Lower lobe of right lung (tissue), 2 donors: ENCODE results near the gene TSPAN4. TPM values are rescaled to one million over a fixed set of nuclear protein-coding genes. Genes with fewer than 3 reads are reported as not detected.

Experiments used
- ATAC-seq, 2 donors: fragments of 200-7000 bp; cut with Tn5 transposase; one replicate each; pipeline ENCODE4 v1.9.1; 2020 to 2022; ENCODE audit warnings: mild to moderate bottlenecking in 2 of 2, moderate library complexity in 2 of 2
- DNase-seq: peaks from one replicate; pipeline ENCODE4 v3.0.0-alpha.2; 2020
- H3K27ac ChIP-seq: fragments of 200-600 bp; one replicate; pipeline ENCODE4 v1.8.0; 2022
- H3K27me3 ChIP-seq: fragments of 200-600 bp; one replicate; pipeline ENCODE4 v1.8.0; 2022; ENCODE audit warnings: low read depth
- H3K36me3 ChIP-seq: fragments of 200-600 bp; one replicate; pipeline ENCODE4 v1.8.0; 2022; ENCODE audit warnings: mild to moderate bottlenecking
- H3K4me1 ChIP-seq: fragments of 200-600 bp; one replicate; pipeline ENCODE4 v1.8.0; 2022
- H3K4me3 ChIP-seq: fragments of 200-600 bp; one replicate; pipeline ENCODE4 v1.8.0; 2022; ENCODE audit warnings: mild to moderate bottlenecking
- H3K9me3 ChIP-seq: fragments of 200-600 bp; one replicate; pipeline ENCODE4 v1.8.0; 2022
- intact Hi-C: fragments of 100-400 bp; cut with DNase I; formaldehyde crosslinking; loops from one replicate; pipeline ENCODE4 v1.11.0; 2022
- total RNA-seq: library from RNA; stranded (reverse); fragmentation: NEBNext Ultra II Directional; extraction: Animal tissue kit (Norgen Biotek cat#: 25700); gene quantifications from one replicate; pipeline ENCODE4 v1.2.1, GENCODE V29; 2021
- TF ChIP-seq, protein P1 (sequence below): fragments of 200-600 bp; IDR thresholded peaks from one replicate; pipeline ENCODE4 v1.8.0; 2022; ENCODE audit warnings: antibody characterized with exemption, mild to moderate bottlenecking
- donor health status: DM: no; HTN: yes; CAD: no; lungs with severe emphysema.

Gene TSPAN4
- total RNA-seq, 1 donor from 2014 or later, result 140 TPM

DNA sequence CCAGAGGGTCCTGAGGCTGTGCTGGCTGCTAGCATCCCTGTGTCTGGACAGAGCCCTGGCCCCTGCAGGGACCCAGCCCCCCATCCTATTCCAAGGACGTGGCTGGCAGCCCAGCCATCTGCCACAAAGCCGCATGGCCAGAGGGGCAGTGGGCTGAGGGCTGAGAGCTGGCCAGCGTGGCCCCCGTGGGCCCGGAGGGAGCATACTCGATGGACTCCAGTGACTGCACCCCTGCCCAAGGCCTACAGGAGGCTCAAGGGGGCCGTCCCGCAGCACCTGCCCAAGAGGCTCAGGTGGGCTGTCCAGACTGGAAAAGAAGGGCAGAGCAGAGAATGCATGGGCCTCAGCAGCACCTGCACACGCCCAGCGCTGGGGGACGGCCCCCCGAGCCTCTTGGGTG, 13.1 kb downstream of the TSPAN4 start:
- no peak for DNase-seq
- peaks cover 13% of the 10 kb centered on the region for H3K36me3 ChIP-seq
- no peak overlapping the region for H3K27ac ChIP-seq
- H3K4me1 ChIP-seq, result peaks cover 10% of the 10 kb centered on the region
- intact Hi-C loops, result no loop called here
- no peaks in the 10 kb centered on the region for H3K27me3 ChIP-seq
- no peak for ATAC-seq
- TF ChIP-seq, protein P1, sequence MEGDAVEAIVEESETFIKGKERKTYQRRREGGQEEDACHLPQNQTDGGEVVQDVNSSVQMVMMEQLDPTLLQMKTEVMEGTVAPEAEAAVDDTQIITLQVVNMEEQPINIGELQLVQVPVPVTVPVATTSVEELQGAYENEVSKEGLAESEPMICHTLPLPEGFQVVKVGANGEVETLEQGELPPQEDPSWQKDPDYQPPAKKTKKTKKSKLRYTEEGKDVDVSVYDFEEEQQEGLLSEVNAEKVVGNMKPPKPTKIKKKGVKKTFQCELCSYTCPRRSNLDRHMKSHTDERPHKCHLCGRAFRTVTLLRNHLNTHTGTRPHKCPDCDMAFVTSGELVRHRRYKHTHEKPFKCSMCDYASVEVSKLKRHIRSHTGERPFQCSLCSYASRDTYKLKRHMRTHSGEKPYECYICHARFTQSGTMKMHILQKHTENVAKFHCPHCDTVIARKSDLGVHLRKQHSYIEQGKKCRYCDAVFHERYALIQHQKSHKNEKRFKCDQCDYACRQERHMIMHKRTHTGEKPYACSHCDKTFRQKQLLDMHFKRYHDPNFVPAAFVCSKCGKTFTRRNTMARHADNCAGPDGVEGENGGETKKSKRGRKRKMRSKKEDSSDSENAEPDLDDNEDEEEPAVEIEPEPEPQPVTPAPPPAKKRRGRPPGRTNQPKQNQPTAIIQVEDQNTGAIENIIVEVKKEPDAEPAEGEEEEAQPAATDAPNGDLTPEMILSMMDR, result no peak
- no peak overlapping the region for H3K4me3 ChIP-seq
- no peaks in the 10 kb centered on the region for H3K9me3 ChIP-seq

DNA sequence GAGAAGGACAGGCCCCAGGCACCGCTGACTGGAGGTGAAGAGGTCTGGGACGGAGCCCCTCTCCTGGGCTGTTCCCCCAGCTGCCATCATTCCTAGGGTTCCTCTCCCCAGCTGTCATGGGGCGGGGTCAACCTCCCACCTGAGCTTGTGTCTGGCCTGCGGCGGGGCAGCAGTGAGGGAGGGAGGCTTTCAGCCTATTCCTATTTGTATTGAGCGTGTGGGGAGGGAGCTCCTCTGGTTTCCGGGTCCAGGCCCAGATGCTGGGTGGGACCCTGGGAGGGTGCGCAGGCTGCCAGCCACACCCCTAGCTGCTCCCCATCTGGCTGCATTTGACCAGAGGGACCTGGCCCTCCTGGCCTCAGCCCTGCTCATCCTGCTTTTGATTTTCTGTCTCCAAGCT, 13.7 kb downstream of the TSPAN4 start:
- intact Hi-C loops, result no loop called here
- DNase-seq (no peak), ATAC-seq (no peak)
- peaks cover 13% of the 10 kb centered on the region for H3K36me3 ChIP-seq
- H3K27me3 ChIP-seq, result no peaks in the 10 kb centered on the region
- TF ChIP-seq, protein P1, result no peak
- no peaks in the 10 kb centered on the region for H3K9me3 ChIP-seq
- H3K27ac ChIP-seq, result no peak overlapping the region
- H3K4me1 ChIP-seq, result peaks cover 10% of the 10 kb centered on the region
- no peak overlapping the region for H3K4me3 ChIP-seq

DNA sequence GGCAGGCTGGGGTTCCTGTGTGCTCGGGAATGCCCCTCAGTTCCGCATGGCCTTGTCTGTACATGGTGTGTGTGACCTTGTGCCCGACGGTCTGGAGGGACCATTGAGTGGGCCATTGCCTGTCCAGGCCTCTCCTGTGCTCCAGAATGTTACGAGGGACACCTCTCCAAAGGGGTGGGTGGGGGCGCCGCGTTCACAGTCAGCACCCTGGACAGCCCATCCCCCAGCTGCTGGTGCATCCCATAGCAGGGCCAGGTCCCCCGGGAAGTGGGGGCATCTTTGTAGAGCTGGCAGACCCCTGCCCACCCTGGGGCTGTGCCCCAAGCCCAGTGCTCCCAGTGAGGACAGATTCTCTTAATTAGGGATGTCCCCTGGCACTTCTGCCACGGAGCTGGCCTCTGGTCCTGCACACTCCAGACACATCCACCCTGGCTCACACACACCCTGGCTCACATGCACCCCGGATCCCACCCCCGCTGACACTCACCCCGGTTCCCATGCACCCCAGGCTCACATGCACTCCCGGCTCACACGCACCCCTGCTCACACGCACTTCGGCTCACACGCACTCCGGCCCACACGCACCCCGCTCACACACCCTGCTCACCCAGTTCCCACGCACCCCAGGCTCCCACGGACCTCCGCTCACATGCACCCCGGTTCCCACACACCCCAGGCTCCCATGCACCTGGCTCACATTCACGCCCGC, 15.6 kb downstream of the TSPAN4 start:
- ATAC-seq (no peak), DNase-seq (no peak)
- Histone ChIP-seq H3K9me3 (no peaks in the 10 kb centered on the region), H3K27ac (no peak overlapping the region), H3K36me3 (peaks cover 22% of the 10 kb centered on the region), H3K4me1 (peaks cover 16% of the 10 kb centered on the region), H3K27me3 (no peaks in the 10 kb centered on the region), H3K4me3 (no peak overlapping the region)
- intact Hi-C loops, result no loop called here
- TF ChIP-seq, protein P1, result no peak

DNA sequence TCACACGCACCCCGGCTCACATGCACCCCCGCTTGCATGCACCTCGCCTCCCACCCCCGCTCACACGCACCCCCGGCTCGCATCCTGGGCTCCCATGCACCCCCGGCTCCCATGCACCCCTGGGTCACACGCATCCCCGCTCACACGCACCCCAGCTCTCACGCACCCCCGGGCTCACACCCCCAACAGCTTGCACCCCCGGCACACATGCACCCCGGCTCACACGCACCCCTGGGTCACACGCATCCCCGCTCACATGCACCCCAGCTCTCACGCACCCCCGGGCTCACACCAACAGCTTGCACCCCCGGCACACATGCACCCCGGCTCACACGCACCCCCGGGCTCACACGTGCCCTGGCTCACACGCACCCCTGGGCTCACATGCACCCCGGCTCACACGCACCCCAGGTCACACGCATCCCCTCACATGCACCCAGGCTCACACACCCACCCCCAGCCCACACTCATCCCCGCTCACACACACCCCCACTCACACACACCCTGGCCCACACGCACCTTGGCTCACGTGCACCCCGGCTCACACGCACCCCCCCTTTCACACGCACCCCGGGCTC, 16.2 kb downstream of the TSPAN4 start:
- intact Hi-C loops, result no loop called here
- H3K4me3 ChIP-seq, result no peak overlapping the region
- ATAC-seq (no peak), DNase-seq (no peak)
- no peaks in the 10 kb centered on the region for H3K27me3 ChIP-seq
- H3K27ac ChIP-seq, result no peak overlapping the region
- TF ChIP-seq, protein P1, result no peak
- peaks cover 28% of the 10 kb centered on the region for H3K36me3 ChIP-seq
- peaks cover 16% of the 10 kb centered on the region for H3K4me1 ChIP-seq
- H3K9me3 ChIP-seq, result no peaks in the 10 kb centered on the region

DNA sequence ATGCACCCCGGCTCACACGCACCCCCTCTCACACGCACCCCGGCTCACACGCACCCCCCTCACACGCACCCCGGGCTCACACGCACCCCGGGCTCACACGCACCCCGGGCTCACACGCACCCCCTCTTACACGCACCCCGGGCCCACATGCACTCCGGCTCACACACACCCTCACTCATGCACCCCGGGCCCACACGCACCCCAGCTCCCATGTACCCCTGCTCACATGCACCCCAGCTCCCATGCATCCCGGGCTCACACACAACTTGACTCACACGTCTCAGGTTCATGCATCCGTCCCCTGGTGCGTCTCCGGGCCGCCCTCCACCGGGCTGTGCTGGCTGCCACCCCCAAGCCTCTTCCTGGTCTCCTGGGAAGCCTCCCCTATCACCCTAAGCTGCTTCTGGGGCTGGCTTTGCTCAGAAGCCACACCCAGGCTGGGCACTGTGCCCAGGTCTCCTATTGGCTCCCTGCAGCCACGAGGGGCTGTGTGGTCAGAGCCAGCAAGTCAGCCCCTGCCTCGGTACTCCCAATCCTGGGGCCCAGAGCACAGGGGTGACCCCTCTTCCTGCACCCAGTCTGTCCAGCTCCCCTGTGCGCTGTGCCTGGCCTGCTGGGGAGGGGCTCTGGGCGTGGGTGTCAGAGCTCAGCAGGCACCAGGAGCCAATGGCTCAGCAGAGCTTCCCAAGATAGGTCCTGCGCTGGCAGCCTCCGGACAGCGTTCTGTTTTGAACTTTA, 16.9 kb downstream of the TSPAN4 start:
- Histone ChIP-seq H3K27me3 (no peaks in the 10 kb centered on the region), H3K4me3 (no peak overlapping the region), H3K9me3 (no peaks in the 10 kb centered on the region), H3K4me1 (peaks cover 16% of the 10 kb centered on the region), H3K27ac (peak overlapping the region; percentile 24), H3K36me3 (peaks cover 35% of the 10 kb centered on the region)
- TF ChIP-seq, protein P1, result no peak
- intact Hi-C loops, result no loop called here
- ATAC-seq (peak in 1 of 2 donors; percentile 30), DNase-seq (peak; percentile 74)
